HepG2 (cell line): ENCODE measurements around the gene GLI3. TPM values are rescaled to one million over a fixed set of nuclear protein-coding genes. Genes with fewer than 3 reads are reported as not detected.
A peak's percentile ranks its signal among the peaks of the same experiment; 100 is the strongest.

Source experiments
- ATAC-seq: fragments of 200-7000 bp; cut with Tn5 transposase; 3 replicates; pipeline ENCODE4 v1.9.1; 2020; ENCODE audit warnings: mild to moderate bottlenecking, moderate library complexity
- BruUV-seq: library from RNA; stranded (reverse); fragments of 400-500 nt; replicated peaks from 2 replicates; lab custom pipeline; 2021; lab: Mats Ljungman, UMichigan
- CTCF ChIA-PET: fragments of 300-600 bp; formaldehyde crosslinking; extraction: SDS; loops from one replicate; lab custom pipeline; 2021; ENCODE audit warnings: low total read pairs, inconsistent platforms, low intra/inter-chr PET ratio; lab: Yijun Ruan, JAX
- POLR2A ChIA-PET: fragments of 350-600 bp; sonication (Branson Sonifier 250); formaldehyde crosslinking; loops from one replicate; lab custom pipeline; 2020; ENCODE audit warnings: antibody characterized with exemption, inconsistent platforms; lab: Yijun Ruan, JAX
- DNase-seq: peaks from one replicate; pipeline ENCODE4 v3.0.0-alpha.2; 2015; ENCODE audit warnings: low spot score
- FAIRE-seq: peaks from 3 replicates; lab custom pipeline; 2011; peaks lifted over from hg19 to GRCh38; lab: Jason Lieb, UNC
- H2AFZ ChIP-seq: one replicate; pipeline ENCODE4 v1.6.1; 2011; ENCODE audit warnings: low read length, inconsistent platforms
- H3K27ac ChIP-seq: fragments of 300-600 bp; 3 replicates; pipeline ENCODE4 v1.8.0; 2011; ENCODE audit warnings: mixed run types, mild to moderate bottlenecking, mixed read lengths, low read length, inconsistent platforms; ENCODE audit not compliant: insufficient read depth; ENCODE audit errors: extremely low read length
- H3K27me3 ChIP-seq, 2 experiments: fragments of 200-600 bp in 1 of 2; 2 replicates in 1 of 2; 3 replicates in 1 of 2; pipeline versions ENCODE4 v1.6.0 to v1.8.0; 2011; ENCODE audit warnings: low read length in 2 of 2, mild to moderate bottlenecking in 2 of 2, moderate library complexity in 2 of 2, inconsistent platforms in 1 of 2; ENCODE audit not compliant: insufficient read depth in 2 of 2, control insufficient read depth in 1 of 2
- H3K36me3 ChIP-seq, 2 experiments: fragments of 200-600 bp in 1 of 2; replicated peaks in 1 of 2; 2 replicates in 1 of 2; 3 replicates in 1 of 2; pipeline versions ENCODE4 v1.5.1 to v1.8.0; 2011; ENCODE audit warnings: low read length in 2 of 2, inconsistent platforms in 1 of 2; ENCODE audit not compliant: insufficient read depth in 2 of 2, control insufficient read depth in 1 of 2
- H3K4me1 ChIP-seq: 2 replicates; pipeline ENCODE4 v1.5.1; 2012; ENCODE audit warnings: low read length, inconsistent platforms; ENCODE audit not compliant: insufficient read depth
- H3K4me2 ChIP-seq: 2 replicates; pipeline ENCODE4 v1.6.0; 2011; ENCODE audit warnings: low read depth, low read length, inconsistent platforms
- H3K4me3 ChIP-seq, 3 experiments: fragments of 200-600 bp in 1 of 3; sonication (generic), shearing (Covaris generic) in 1 of 3; replicated peaks in 1 of 3; 2 replicates each; pipeline ENCODE4 v1.5.1; 2011 to 2016; ENCODE audit warnings: low read length in 3 of 3, inconsistent platforms in 2 of 3, low read depth in 2 of 3, mild to moderate bottlenecking in 2 of 3, control low read depth in 1 of 3, mixed read lengths in 1 of 3; ENCODE audit not compliant: insufficient read depth in 1 of 3
- H3K79me2 ChIP-seq: one replicate; pipeline ENCODE4 v1.6.1; 2011; ENCODE audit warnings: low read length, inconsistent platforms; ENCODE audit not compliant: insufficient read depth
- H3K9ac ChIP-seq: 2 replicates; pipeline ENCODE4 v1.6.0; 2011; ENCODE audit warnings: mild to moderate bottlenecking, low read depth, low read length, inconsistent platforms; ENCODE audit not compliant: insufficient read depth
- H3K9me3 ChIP-seq: 2 replicates; pipeline ENCODE4 v1.5.1; 2012; ENCODE audit warnings: mild to moderate bottlenecking, low read length
- H4K20me1 ChIP-seq: 2 replicates; pipeline ENCODE4 v1.6.0; 2011; ENCODE audit warnings: inconsistent platforms, mild to moderate bottlenecking, low read length, moderate library complexity; ENCODE audit not compliant: insufficient read depth
- DR1 ChIP-seq: sonication (generic); formaldehyde crosslinking; IDR thresholded peaks from 2 replicates; pipeline ENCODE4 v1.8.0; 2021; ENCODE audit warnings: mild to moderate bottlenecking, missing genetic modification reagents, inconsistent platforms
- SMC3 ChIP-seq: IDR thresholded peaks from 2 replicates; pipeline ENCODE4 v1.6.1; 2011; ENCODE audit warnings: low read length, improper control_type of control experiment
- STAG1 ChIP-seq: sonication (generic); formaldehyde crosslinking; IDR thresholded peaks from 2 replicates; pipeline ENCODE4 v1.4.0; 2020; ENCODE audit warnings: missing genetic modification reagents
- ZBTB1 ChIP-seq: sonication (generic); formaldehyde crosslinking; IDR thresholded peaks from 2 replicates; pipeline ENCODE4 v1.4.0; 2020; ENCODE audit warnings: missing genetic modification reagents, borderline replicate concordance
- ZNF614 ChIP-seq: IDR thresholded peaks from 2 replicates; pipeline ENCODE4 v1.6.1; 2018; ENCODE audit warnings: missing biosample characterization, missing genetic modification reagents, inconsistent platforms, borderline replicate concordance
- ZNF615 ChIP-seq: sonication (generic); formaldehyde crosslinking; IDR thresholded peaks from 2 replicates; pipeline ENCODE4 v1.5.0; 2020; ENCODE audit warnings: mild to moderate bottlenecking, missing genetic modification reagents, borderline replicate concordance
- WGBS: methylation state at CpG from one replicate; pipeline ENCODE4 v1.1.6; 2017; ENCODE audit warnings: low lambda C conversion rate; 5-methylcytosine and 5-hydroxymethylcytosine counted together
- in situ Hi-C: cut with HindIII; loops from 2 replicates; pipeline ENCODE4 v1.10.0; 2017; ENCODE audit warnings: low pct_unique_long_range_greater_than_20kb; ENCODE audit not compliant: extremely low pct_ligation_motif_present
- intact Hi-C: fragments of 100-400 bp; cut with micrococcal nuclease; formaldehyde crosslinking; loops from one replicate; pipeline ENCODE4 v1.10.0; 2022; ENCODE audit not compliant: unreplicated experiment
- polyA plus RNA-seq, 8 experiments: library from polyadenylated mRNA; depleted of rRNA in 3 of 8; stranded (reverse) in 7 of 8; unstranded in 1 of 8; fragments of >200 nt; fragmentation: Illumina TruSeq in 4 of 8; extraction: Trizol in 4 of 8; gene quantifications; 2 replicates each; pipeline versions ENCODE4 v1.2.1 to v1.2.3, GENCODE V29; 2011 to 2016; ENCODE audit warnings: low read depth in 4 of 8, missing spikeins in 1 of 8, mixed read lengths in 1 of 8; ENCODE audit not compliant: insufficient read depth in 1 of 8
- total RNA-seq, 5 experiments: library from RNA; depleted of rRNA; stranded (reverse); fragments of >200 nt; fragmentation: Illumina TruSeq; extraction: Trizol; gene quantifications; 2 replicates each; pipeline ENCODE4 v1.2.3, GENCODE V29; 2016; ENCODE audit warnings: low read depth in 1 of 5

The GLI3 gene
- total and polyA plus RNA-seq, 2 of the 13 experiments (the other 11 are each of a cell fraction or from before 2014, with no cell fraction given): not detected

- TF ChIP-seq ZNF615 (no peak), ZNF614 (no peak), DR1 (CRISPR knock-in tag) (no peak)
- TF ChIP-seq, all 625 proteins: peak for 0
Observed at GRCh38 chr7:42026622-42027197, 210.3 kb downstream of the GLI3 start (continued).

GRCh38 chr7:42025635-42026375 is 211.2 kb downstream of the GLI3 start:
- Histone ChIP-seq H3K9me3 (no peaks in the 10 kb centered on the region), H2AFZ (no peak overlapping the region), H4K20me1 (no peaks in the 10 kb centered on the region), H3K4me3 (no peak overlapping the region), H3K79me2 (no peaks in the 10 kb centered on the region), H3K27ac (no peak overlapping the region), H3K4me1 (no peaks in the 10 kb centered on the region), H3K36me3 (no peaks in the 10 kb centered on the region), H3K9ac (no peak overlapping the region), H3K27me3 (peaks cover 0 to 41% of the 10 kb centered on the region in 2 experiments; a peak in 3 of 5 replicates), H3K4me2 (no peak overlapping the region)
- FAIRE-seq: no peak
- in situ Hi-C loops (no loop called here), intact Hi-C loops (no loop called here)
- TF ChIP-seq ZBTB1 (CRISPR knock-in tag): no peak
- TF ChIP-seq SMC3: peak; percentile 19; the same call in 1 of the 2 replicates
- 0 out of 2 replicates have a peak, but pooled peaks have one; percentile 10 for TF ChIP-seq STAG1 (CRISPR knock-in tag)
- ChIA-PET CTCF (no interaction called here), POLR2A (no interaction called here)
- 24% methylated on average over 10 of the region's 15 CpGs for WGBS
- DNase-seq: peak; percentile 13
- no TSS peak for BruUV-seq
- ATAC-seq: peak; percentile 76
